ENCODE measurements around the gene SLC5A2.

SLC5A2 gene

GRCh38 chr16:31460582-31461002, 22.3 kb upstream of the SLC5A2 start:
- peak; percentile 31 for DNase-seq

GRCh38 chr16:31461201-31461920, 21.6 kb upstream of the SLC5A2 start:
- no peak for DNase-seq

- DNase-seq: no peak
Observed at GRCh38 chr16:31461921-31462804, 20.8 kb upstream of the SLC5A2 start.

GRCh38 chr16:31464348-31464769, 18.6 kb upstream of the SLC5A2 start:
- no peak for DNase-seq

- no peak for DNase-seq
Observed at GRCh38 chr16:31464781-31465260, 18.1 kb upstream of the SLC5A2 start.

GRCh38 chr16:31465788-31466370, 17.0 kb upstream of the SLC5A2 start:
- DNase-seq: no peak

GRCh38 chr16:31466381-31466841, 16.5 kb upstream of the SLC5A2 start:
- DNase-seq: no peak

GRCh38 chr16:31467151-31467773, 15.7 kb upstream of the SLC5A2 start:
- DNase-seq: no peak

GRCh38 chr16:31467858-31468257, 15.1 kb upstream of the SLC5A2 start:
- no peak for DNase-seq

GRCh38 chr16:31470615-31471014, 12.3 kb upstream of the SLC5A2 start:
- DNase-seq: no peak

GRCh38 chr16:31471241-31471874, 11.6 kb upstream of the SLC5A2 start:
- no peak for DNase-seq

- peak; percentile 19 for DNase-seq
Observed at GRCh38 chr16:31471875-31472708, 10.8 kb upstream of the SLC5A2 start, which contains the start of gene TGFB1I1. Gene TGFB1I1 (plus strand): TSS chr16:31472152. CDS start chr16:31472189, 37 bp downstream.

- peak; percentile 73 for DNase-seq
Observed at GRCh38 chr16:31472709-31473203, 10.2 kb upstream of the SLC5A2 start.

- DNase-seq: no peak
Observed at GRCh38 chr16:31473264-31473984, 9.5 kb upstream of the SLC5A2 start.

GRCh38 chr16:31474173-31474714, 8.7 kb upstream of the SLC5A2 start:
- no peak for DNase-seq

GRCh38 chr16:31474773-31475738, 7.9 kb upstream of the SLC5A2 start:
- no peak for DNase-seq

GRCh38 chr16:31475946-31476302, 7.0 kb upstream of the SLC5A2 start:
- no peak for DNase-seq

GRCh38 chr16:31476303-31477219, 6.4 kb upstream of the SLC5A2 start:
- DNase-seq: no peak

Measured in NCI-H1092 treated with DMSO at 0.1 percent for 48 hours (cell line).